ENCODE results near the gene ATAD1.

ATAD1 gene

DNA sequence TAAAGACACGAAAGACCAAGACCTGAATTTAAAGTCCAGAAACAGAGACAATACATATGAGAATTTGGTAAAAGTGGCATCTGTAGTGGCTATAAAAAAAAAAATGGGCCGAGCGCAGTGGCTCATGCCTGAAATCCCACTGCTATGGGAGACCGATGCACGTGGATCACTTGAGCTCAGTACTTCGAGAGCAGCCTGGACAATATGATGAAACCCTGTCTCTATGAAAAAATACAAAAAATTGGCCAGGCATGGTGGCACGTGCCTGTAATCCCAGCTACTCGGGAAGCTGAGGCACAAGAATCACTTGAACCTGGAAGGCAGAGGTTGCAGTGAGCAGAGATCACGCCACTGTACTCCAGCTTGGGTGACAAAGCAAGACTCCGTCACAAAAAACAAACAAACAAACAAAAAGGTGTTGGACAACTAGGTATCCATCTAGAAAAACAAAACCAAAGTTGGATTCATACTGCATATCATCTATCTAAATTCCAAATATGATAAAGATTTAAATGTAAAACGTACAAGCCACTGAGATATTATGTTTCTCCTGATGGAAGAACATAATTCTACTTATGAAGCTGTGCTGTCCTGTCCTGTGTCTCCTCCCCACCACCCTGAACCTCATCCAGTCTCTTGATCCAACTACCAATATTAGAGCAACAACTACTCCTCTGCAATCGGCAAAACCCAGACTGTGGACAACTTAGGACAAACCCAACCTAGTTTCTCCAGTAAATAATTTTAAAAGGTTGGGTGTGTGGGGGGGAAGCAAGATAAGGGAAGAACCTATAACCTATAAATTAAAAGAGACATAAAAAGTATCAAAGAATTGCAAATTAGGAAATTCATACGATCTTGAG, 53.7 kb downstream of the ATAD1 start:
- H3K9ac ChIP-seq (ENCODE audit: low read length) = no peak overlapping the region
- H3K27ac ChIP-seq (ENCODE audit: low read length) = no peak overlapping the region
- 0 out of 2 replicates have a peak, but pooled peaks cover 3% of the 10 kb centered on the region for H3K4me1 ChIP-seq (ENCODE audit: low read length)
- H3K9me3 ChIP-seq (ENCODE audit: insufficient read depth, low read length) = no peaks in the 10 kb centered on the region
- H3K4me2 ChIP-seq (ENCODE audit: low read length) = no peak overlapping the region
- H3K36me3 ChIP-seq (replicated peaks; ENCODE audit: low read depth, low read length) = peaks cover 6% of the 10 kb centered on the region
- no peaks in the 10 kb centered on the region for H3K79me2 ChIP-seq (ENCODE audit: low read length)
- TF ChIP-seq EZH2phosphoT487 (IDR thresholded peaks at IDR 0.05; ENCODE audit: low read depth) = no peak
- TF ChIP-seq, protein P1, sequence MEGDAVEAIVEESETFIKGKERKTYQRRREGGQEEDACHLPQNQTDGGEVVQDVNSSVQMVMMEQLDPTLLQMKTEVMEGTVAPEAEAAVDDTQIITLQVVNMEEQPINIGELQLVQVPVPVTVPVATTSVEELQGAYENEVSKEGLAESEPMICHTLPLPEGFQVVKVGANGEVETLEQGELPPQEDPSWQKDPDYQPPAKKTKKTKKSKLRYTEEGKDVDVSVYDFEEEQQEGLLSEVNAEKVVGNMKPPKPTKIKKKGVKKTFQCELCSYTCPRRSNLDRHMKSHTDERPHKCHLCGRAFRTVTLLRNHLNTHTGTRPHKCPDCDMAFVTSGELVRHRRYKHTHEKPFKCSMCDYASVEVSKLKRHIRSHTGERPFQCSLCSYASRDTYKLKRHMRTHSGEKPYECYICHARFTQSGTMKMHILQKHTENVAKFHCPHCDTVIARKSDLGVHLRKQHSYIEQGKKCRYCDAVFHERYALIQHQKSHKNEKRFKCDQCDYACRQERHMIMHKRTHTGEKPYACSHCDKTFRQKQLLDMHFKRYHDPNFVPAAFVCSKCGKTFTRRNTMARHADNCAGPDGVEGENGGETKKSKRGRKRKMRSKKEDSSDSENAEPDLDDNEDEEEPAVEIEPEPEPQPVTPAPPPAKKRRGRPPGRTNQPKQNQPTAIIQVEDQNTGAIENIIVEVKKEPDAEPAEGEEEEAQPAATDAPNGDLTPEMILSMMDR (IDR thresholded peaks at IDR 0.05; ENCODE audit: low read depth, low read length) = no peak
- no peaks in the 10 kb centered on the region for H4K20me1 ChIP-seq (ENCODE audit: insufficient read depth, low read length)
- H3K4me3 ChIP-seq (ENCODE audit: low read length) = no peak overlapping the region
- H2AFZ ChIP-seq (ENCODE audit: low read depth, low read length) = no peak overlapping the region
- no peaks in the 10 kb centered on the region for H3K27me3 ChIP-seq (ENCODE audit: low read depth, low read length)

DNA sequence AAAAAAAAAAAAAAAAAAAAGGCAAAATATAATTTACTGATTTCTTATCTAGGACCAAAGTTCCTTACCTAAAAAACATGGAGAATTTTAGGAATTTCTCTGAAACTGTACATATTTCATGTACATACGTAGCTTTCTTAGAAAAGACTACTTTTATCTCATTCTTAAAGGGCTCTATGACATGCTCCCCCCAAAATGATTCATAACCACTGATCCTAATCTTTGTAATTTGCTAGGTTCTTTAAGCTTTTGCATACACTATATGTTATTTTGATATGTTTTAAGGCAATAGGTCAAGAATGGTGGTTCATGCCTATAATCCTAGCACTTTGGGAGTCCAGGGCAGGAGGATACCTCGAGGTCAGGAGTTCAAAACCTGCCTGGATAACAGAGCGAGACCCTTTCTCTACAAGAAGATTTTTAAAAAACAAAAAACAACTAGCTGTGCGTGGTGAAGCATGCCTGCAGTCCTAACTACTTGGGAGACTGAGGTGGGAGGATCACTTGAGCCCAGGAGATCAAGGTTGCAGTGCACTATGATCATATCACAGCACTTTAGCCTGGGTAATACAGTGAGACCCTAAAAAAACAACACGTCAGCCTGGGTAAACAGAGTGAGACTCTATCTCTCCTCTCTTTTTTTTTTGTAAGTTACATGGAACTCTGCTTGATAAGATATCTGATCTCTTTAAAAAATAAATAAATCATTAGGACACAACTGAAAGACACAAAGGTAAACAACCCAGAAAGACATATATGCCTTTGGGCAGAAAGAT, 54.8 kb downstream of the ATAD1 start:
- Histone ChIP-seq H3K27me3 (ENCODE audit: low read depth, low read length) (no peaks in the 10 kb centered on the region), H3K9ac (ENCODE audit: low read length) (no peak overlapping the region), H2AFZ (ENCODE audit: low read depth, low read length) (no peak overlapping the region), H3K4me3 (ENCODE audit: low read length) (no peak overlapping the region), H3K27ac (ENCODE audit: low read length) (no peak overlapping the region), H3K4me2 (ENCODE audit: low read length) (no peak overlapping the region), H3K36me3 (replicated peaks; ENCODE audit: low read depth, low read length) (peaks cover 7% of the 10 kb centered on the region), H3K4me1 (ENCODE audit: low read length) (0 out of 2 replicates have a peak, but pooled peaks cover 3% of the 10 kb centered on the region), H3K9me3 (ENCODE audit: insufficient read depth, low read length) (no peaks in the 10 kb centered on the region), H3K79me2 (ENCODE audit: low read length) (no peaks in the 10 kb centered on the region), H4K20me1 (ENCODE audit: insufficient read depth, low read length) (no peaks in the 10 kb centered on the region)
- TF ChIP-seq, protein P1 (IDR thresholded peaks at IDR 0.05; ENCODE audit: low read depth, low read length) = no peak

DNA sequence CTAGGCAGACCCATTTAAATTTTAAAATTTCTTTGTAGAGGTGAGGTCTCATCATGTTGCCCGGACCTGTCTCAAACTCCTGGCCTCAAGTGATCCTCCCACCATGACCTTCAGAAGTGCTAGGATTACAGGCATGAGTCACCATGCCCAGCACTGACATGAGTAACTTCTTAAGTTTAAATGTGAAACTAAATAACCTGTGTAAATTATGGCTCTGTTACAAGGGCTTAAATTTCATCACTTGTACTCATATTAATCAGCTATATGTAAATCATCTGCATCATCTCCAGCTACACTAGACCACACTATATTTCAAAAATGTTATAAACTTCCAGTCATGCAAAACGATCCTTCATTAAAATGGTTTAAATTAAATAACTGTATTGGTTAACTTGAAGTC, 56.1 kb downstream of the ATAD1 start:
- no peak overlapping the region for H3K4me2 ChIP-seq (ENCODE audit: low read length)

More for the DNA sequence above, 56.1 kb downstream of the ATAD1 start:
- no peaks in the 10 kb centered on the region for H3K4me1 ChIP-seq (ENCODE audit: low read length)
- H3K27me3 ChIP-seq (ENCODE audit: low read depth, low read length) = no peaks in the 10 kb centered on the region
- no peaks in the 10 kb centered on the region for H3K79me2 ChIP-seq (ENCODE audit: low read length)
- no peak for TF ChIP-seq EZH2phosphoT487 (IDR thresholded peaks at IDR 0.05; ENCODE audit: low read depth)
- TF ChIP-seq, protein P1 (IDR thresholded peaks at IDR 0.05; ENCODE audit: low read depth, low read length) = no peak
- no peak overlapping the region for H2AFZ ChIP-seq (ENCODE audit: low read depth, low read length)
- H3K4me3 ChIP-seq (ENCODE audit: low read length) = no peak overlapping the region
- peaks cover 7% of the 10 kb centered on the region for H3K36me3 ChIP-seq (replicated peaks; ENCODE audit: low read depth, low read length)
- no peak overlapping the region for H3K9ac ChIP-seq (ENCODE audit: low read length)
- H3K9me3 ChIP-seq (ENCODE audit: insufficient read depth, low read length) = no peaks in the 10 kb centered on the region
- no peaks in the 10 kb centered on the region for H4K20me1 ChIP-seq (ENCODE audit: insufficient read depth, low read length)
- H3K27ac ChIP-seq (ENCODE audit: low read length) = no peak overlapping the region
